HG02571 (cell line): ENCODE measurements around the gene RASSF8.

Source experiments
- ATAC-seq: cut with Tn5 transposase; IDR thresholded peaks from one replicate; pipeline ENCODE4 v1.9.1; 2021; ENCODE audit warnings: mild to moderate bottlenecking, moderate library complexity; ENCODE audit not compliant: unreplicated experiment

RASSF8 gene, protein sequence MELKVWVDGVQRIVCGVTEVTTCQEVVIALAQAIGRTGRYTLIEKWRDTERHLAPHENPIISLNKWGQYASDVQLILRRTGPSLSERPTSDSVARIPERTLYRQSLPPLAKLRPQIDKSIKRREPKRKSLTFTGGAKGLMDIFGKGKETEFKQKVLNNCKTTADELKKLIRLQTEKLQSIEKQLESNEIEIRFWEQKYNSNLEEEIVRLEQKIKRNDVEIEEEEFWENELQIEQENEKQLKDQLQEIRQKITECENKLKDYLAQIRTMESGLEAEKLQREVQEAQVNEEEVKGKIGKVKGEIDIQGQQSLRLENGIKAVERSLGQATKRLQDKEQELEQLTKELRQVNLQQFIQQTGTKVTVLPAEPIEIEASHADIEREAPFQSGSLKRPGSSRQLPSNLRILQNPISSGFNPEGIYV

DNA sequence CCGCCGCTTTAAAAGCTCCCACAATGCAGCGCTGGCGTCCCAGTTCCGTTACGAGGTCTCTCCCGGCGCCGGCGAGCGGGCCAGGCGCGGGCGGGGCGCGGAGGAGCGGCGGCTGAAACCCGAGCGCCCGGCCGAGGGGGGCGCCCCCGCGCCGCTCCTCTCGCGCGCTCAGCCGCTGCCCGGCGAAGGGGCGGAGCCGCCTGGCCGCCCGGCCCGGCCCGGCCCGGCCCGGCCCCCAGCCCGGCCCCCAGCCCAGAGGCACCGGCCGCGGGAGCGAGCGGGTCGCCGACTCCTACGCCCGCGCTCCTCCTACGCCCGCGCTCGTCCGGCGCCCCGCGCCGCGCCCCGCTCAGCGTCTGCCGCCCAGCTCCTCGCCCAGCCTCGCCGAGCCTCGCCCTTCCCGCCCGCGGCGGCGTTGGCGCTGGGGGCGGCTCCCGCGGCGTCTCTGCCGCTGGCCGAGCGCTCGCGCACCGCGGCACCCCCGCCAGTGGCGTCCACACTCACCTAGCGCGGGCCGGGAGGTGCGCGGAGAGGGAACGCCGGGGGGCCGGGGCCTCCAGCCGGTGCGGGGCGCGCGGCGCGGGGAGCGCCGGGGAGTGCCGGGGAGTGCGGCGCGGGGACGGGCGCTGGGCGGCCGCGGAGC is at the start of gene RASSF8:
Gene RASSF8, plus strand, starts transcription at position 255 of the 643 bp plus-strand sequence. CDS start 96,662 bp downstream, outside the sequence.
- ATAC-seq: peak; percentile 79

DNA sequence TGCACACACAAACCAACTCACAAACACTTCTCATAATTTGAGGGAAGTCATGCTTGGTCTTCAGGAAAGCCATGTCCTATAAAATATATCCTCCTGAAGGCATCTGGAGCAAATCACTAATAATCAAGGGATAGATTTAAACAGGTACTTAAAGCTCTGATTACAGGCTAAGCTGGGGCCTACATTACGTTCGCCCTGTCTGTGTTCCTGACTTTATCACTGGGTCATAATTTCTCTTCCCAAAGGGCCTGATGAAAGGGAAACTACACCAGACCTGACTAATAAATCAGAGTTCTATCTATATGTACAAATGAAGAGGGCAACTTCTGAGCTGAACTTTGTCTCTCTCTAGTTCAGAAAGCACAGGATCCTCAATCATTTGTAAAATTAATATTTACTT is 43.9 kb upstream of the RASSF8 start:
- no peak for ATAC-seq

DNA sequence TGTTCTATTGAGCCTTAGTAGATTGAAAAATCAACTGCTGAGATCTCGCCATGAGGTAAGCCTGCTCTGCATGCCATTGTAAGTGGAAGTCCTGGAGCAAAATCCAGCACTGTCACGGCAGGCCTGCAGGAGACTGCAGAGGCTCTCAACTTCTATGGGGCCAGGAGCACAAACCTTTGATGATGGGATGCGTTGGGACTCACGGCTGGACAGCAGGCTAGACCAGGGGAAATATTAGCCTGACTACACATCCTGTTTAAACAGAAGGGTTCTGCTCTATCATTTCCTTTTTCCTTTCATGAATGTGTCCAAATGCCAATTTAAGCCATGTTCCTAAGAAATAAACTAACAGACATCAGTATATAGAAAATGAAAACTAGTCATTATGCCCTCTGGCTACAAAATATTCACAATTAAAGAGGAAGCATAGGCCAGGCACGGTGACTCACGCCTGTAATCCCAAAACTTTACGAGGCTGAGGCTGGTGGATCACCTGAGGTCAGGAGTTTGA is 33.9 kb upstream of the RASSF8 start:
- no peak for ATAC-seq

DNA sequence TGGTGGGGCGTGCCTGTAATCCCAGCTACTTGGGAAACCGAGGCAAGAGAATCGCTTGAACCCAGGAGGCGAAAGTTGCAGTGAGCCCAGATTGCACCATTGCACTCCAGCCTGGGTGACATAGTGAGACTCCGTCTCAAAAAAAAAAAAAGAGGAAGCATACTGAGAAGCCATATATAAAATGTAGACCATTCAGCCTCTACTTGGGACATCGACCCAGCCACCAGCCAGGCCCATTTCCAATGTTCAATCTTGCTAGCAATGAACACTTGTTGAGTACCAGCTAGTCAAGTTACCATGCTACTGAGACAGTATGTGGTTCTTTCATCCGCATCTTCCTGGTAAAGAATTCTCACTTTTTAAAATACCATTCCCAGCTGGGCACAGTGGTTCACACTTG is 33.4 kb upstream of the RASSF8 start:
- no peak for ATAC-seq

DNA sequence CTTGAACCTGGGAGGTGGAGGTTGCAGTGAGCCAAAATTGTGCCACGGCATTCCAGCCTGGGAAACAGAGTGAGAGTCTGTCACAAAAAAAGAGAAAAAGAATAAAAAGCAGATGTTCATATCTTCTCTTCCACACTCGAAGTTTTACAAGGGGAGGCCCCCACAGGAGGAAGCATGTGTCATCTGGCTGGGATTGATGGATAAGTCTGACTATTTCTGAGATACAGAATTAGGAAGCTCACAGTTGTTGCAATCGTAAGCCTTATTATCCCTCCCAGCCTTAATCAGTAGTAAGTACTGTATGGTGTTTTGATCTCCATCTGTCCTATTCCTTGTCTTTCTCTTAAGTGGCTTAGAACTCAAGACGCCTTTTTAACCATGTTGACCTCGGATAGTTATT is 31.9 kb upstream of the RASSF8 start:
- ATAC-seq: no peak

DNA sequence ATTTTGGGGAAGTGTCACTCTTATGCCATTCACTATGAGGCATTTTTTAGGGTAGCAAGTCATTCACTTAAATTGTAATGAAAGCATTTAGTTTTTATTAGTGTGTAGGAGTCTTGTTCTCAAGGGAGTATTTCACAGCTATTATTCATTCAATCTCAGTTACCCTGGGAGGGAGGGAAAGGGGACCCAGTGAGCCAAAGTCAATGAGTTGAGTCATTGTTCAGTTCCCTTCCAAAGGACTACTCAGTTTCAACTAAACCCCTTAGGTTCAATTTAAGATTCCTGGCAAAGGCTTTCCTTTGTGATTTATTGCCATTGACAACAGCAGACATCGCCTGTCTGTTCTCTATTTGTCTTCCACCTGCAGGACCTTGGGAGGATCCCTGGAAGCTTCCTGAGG is 29.3 kb upstream of the RASSF8 start:
- no peak for ATAC-seq

DNA sequence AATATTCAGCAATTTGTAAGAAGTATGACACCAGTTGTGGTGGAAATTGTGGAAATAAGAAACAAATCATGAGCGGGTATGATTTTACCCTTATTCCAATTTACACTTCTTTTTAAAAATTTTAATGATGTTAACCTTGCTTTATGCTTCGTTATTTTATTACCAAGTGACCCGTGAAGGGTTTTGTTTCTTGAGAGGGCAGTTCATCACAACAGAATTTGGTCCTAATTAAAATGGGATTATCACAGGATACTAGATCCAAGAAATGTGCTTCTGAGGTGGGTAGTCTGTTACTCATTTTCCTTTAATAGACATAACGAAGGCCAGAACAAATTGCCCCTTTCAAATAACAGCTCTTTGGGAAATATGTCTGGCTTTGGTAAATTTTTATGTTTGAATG is 25.5 kb upstream of the RASSF8 start:
- ATAC-seq: no peak

DNA sequence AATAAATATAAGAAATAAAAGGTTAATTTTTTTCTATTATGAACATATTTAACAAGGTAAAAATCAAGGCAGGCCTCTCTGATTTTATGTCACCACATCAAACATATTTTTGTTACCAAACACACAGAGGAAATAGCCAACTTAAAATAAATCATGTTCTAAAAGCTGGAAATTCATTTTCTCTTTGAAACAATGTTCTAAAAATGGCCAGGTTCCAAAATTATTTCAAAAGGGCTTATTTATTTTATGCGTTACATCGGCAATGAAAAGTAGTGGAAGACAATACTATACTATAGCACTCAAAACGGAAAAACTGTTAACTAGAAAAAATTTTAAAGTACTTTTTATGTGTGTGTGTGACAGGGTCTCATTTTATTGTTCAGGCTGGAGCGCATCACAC is 24.0 kb upstream of the RASSF8 start:
- ATAC-seq: no peak

DNA sequence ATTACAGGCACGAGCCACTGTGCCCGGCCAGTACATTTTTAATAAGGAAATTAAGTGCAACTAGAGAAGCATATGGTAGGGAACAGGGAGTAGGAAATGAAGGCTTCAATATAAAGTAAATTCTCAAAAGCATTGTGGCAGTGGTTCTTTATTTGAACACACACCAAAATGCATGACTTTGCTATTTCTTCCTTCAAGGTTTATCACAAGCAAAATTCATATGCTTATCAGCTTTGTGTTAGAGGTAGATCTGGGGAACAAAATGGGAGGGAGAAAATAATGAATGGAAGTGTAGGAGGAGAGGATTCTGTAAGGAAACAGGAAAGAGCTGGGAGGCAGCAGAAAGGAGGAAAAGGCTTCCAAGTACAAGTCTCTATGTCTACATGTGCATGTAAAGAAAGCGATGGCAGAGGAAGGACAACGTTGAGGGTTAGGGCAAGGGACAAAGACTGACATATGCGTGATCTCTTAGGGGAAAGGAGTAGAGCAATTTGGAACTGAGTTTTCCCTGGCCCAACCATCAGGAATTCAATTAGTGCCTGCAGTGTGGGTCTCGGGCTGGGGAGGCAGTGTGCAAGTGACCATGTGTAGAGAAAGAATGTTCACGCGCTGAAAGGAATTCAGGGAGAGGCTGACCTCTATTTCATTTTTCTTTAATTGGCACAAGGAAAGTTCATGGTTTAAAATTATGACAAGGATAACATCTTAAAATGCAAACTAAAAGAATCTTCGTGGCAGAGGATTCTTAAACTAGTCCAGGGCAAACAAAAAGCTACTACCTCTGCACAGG is 22.9 kb upstream of the RASSF8 start:
- no peak for ATAC-seq

DNA sequence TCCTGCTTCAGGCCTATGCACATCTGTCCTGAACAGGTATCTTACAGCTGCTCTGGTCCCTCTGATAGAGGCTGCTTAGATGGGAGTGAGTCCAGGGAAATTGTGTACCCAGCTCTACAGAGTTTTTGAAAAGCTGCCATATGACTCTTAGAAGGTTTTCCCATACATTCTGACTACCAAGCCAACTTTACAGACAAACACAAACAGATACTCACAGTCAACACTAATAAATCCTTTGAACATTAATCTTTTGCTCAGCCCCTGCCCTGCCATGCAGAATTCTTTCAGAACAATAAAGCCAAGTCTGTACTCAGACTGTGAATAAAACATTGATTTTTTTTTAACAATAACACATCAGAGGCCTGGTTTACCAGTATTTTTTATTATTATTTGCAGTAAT is 21.4 kb upstream of the RASSF8 start:
- no peak for ATAC-seq

DNA sequence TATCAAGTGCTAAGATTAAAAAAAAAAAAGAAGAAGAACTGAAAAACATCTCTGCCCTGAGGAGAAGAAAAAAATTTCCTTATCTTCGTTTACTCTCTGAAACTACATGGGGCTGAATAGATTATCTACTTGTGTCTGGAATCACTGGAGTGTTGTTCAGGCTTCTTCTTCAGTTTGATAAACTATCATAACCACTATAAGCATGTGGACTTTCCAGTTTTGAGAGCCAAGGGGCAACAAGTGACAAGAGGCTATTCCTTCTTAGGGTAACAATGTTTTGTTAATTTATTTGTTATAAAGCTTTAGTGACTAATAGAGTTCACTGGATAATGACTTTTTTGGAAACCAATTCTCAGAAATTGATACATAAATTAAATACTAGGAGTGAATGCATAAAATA is 19.9 kb upstream of the RASSF8 start:
- ATAC-seq: no peak

DNA sequence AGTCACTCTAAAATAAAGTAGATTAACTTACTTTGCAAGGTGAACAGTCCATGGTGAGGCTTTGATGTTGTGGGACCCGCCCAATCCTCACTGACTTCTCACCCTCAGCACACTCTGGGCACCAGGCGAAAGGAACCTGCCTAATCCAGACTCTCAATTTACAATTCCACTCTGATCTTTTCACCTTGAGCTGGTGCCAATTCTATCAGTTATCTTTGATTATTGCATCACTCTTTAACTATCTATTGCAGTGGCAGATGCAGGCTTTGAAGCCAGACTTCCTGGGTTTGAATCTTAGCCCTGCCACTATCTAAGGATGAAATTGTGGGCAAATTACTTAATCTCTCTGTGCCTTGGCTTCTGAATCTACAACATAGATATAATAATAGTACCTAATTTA is 18.9 kb upstream of the RASSF8 start:
- no peak for ATAC-seq

DNA sequence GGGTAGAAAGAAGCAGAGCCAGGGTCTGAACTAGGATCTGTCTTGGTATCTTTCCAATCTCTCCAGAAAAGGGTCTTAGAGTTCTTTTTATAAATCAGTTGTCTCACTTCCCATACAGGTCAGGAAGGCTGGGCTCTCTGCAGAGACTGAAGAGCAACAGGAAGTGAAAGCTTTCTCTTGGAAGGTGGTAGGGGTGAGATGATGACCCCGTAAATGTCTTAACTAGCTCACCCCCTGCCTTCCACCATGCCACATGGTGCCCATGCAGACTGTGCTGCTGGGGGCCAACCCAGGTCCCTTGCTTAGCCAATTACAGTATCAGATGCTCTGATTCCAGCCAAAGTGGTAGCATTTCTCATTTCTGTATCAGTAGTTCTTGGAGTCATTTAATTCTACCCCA is 17.6 kb upstream of the RASSF8 start:
- ATAC-seq: no peak

DNA sequence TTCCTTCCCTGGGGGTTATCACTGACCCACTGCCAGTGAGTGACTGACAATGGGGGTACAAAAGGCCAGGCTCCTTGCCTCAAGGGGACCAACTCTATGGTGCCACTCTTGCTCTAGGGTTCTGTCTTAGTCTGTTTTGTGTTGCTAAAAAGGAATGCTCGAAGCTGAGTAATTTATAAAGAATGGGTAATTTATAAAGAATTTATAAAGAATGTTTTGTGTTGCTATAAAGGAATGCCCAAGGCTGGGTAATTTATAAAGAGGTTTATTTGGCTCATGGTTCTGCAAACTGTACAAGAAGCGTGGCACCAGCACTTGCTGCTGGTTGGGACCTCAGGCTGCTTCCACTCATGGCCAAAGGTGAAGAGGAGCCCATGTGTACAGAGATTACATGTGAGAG is 15.8 kb upstream of the RASSF8 start:
- no peak for ATAC-seq

DNA sequence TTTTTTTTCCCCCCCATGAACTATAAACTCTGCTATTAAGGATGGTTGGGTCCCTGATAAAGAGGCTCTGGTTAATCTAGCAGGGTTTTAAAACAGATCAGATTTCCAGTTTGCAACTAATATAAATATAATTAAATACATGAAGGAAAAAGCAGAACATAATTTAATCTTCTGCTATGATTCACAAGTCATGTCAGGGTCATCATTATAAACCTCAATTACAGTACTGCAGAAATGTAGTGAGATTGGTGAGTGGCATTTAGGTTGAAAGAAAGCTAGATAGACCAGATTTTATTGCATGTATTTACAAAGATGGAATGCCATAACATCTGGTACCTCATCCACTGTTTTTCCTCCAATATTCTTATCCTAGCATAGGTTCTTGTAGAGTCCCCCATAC is 14.5 kb upstream of the RASSF8 start:
- no peak for ATAC-seq

DNA sequence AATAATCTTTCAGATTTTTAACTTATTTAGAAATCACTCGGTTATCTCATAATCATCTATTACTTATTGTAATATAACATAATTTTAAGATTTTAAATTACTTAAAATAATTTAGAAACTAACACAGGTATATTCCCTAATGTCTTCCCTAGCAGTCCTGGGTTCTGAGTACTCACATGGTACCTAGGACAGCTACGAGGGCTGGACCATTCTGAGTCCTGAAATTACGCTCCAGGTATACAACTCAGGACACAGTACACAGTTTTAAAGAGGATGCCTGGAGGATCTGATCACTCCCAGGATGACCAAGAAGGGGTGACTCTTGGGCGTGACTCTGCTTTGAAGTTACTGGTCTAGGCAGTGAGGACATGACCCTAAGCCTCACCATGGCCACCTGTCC is 9.1 kb upstream of the RASSF8 start:
- ATAC-seq: no peak

DNA sequence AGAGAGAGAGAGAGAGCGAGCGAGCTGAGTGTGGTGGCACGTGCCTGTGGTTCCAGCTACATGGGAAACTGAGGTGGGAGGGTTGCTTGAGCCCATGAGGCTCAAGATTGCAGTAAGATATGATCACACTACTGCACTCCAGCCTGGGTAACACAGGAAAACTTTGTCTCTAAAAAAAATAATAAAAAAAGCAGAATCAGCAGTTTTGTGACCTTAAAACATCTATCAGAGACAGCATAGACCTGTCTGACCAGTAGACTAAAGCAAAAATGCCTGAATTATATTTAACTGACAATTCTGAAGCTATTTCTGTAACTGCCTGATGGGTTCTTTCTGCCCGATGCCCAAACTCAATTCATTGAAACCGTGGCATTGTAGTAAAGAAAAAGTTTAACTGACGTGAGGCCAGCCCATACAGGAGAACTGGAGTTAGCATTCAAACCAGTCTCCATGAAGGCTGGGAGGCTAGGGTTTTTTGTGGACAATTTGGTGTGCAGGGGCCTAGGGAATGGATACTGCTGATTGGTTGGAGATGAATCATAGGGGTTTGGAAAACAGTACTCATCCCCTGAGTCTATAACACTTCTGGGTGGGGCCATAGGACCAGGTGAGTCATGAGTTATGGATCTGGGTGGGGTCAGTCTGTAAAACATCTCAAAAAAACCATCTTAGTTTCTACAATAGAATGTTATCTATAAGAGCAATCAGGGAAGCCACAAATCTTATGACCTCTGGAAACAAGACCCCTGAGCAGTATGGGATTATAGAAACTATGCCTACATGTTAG is 8.0 kb upstream of the RASSF8 start:
- no peak for ATAC-seq

DNA sequence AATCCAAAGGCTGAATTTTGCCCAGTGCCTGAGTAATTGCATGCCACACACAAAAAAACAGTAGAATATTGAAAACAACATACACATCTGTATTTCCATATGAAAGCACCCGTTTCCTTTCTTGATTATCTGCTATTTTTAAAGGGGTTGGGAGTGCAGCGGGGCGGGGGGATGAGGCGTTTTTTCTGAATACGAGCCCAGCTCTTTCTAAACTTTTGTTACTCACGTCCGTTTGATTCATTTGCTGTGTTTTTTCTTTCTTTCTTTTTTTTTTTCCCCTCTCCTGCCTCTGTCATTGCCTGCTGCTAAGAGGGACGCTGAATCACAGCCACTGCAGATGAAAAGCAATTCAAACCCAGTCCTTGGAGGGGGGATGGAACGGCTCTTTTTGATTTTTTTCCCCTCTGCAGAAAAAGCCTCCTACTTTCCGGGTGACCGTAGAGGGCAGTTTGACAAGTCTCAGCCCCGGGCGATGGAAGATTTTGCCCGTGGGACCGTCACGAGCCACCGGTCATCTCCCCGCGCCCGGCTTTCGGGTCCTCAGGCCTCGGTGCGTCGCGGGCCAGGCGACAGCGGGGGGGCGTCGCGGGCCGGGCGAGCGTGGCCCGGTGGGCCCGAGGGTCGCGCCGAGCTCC is 572 bp upstream of the RASSF8 start:
- ATAC-seq: no peak

DNA sequence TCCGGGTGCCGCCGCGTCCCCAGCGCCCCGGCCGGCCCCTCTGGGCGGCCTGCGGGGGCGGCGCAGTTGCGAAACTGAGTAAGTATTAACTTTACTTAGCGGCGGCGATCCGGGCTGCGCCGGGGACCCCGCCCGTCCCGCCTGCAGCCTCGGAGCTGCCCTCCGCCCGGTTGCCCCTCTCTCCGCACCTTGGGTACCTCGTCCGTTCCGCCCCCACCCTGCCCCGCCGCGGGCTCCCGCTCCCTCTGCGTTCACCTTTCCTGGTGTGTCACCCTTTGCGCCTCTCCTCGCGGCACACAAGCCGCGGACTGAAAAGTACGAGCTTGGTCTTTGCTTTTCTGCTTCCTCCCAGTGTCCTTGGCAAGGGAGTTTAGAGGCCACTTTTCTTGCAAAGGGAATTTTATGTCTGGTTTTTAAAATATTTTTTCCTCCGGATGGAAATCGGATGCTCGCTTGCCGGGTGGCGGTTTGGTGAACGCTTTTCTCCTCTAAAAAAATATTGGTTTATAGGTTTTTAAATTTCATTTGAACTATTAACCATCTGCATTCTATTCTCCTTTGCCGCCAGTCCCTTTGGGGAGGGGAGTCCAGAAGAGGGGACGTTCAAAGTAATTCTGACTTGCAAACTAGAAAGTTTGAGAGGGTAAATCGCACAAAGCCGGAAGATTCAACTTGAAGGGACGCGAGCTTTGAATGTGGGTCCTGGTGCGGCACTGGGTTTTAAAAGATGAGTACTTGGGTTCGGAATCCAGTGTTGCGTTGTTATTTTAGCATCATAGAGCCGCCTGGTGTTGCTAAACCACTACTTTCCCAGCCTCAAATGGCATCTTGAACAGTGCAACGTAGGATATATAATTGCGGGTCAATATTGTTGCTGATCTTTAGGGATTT is 834 bp downstream of the RASSF8 start:
- no peak for ATAC-seq
